Activated T-cell treated with anti-CD3 and anti-CD28 coated beads for 4 hours (primary cell): ENCODE results near the gene MINDY1.
A peak's percentile ranks its signal among the peaks of the same experiment; 100 is the strongest.

Source experiments
- DNase-seq: peaks from one replicate; pipeline ENCODE4 v3.0.0-alpha.2; 2020

The MINDY1 gene

DNA sequence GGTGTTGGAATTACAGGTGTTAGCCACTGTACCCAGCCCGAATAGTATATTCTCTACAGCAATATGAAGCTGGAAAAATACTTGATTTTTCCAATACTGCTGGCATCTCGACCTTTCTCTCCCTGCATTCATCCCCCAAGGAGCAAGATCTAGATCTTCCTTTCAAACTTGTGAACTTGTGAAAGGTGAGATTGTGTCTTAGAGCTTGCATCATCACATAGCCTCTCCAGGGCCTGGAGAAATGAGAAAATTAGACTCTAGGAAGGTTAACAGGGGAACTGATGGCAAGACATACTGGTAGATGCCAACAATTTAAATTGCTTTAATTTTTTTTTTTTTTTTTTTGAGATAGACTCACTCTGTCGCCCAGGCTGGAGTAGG is 3.6 kb upstream of the MINDY1 start:
- no peak for DNase-seq

DNA sequence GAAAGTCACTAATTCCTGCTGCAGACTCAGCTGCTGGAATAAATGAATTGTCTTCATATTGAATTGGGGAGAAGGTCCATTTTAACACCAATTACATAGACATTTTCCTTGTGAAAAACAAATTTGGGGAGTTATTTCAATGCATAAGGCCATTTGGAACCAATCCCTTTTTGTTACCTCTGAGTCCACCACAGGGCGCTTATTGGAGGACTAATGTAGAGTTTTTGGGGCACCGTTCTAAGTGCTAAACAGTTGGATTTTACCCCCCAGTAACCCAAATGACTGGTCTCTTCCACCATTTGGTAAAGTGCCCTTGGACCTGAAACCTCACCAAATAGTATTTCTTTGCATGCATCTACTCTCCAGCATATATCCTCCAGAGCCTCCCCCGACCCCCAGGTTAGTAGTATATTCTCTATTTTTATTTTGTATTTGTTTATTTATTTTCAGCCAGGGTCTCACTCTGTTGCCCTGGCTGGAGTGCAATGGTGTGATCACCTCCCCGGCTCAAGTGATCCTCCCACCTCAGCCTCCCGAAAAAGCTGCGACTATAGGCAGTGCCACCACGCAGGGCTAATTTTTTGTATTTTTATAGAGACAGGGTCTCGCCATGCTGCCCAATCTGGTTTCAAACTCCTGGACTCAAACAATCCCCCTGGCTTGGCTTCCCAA is 3.1 kb upstream of the MINDY1 start:
- no peak for DNase-seq

DNA sequence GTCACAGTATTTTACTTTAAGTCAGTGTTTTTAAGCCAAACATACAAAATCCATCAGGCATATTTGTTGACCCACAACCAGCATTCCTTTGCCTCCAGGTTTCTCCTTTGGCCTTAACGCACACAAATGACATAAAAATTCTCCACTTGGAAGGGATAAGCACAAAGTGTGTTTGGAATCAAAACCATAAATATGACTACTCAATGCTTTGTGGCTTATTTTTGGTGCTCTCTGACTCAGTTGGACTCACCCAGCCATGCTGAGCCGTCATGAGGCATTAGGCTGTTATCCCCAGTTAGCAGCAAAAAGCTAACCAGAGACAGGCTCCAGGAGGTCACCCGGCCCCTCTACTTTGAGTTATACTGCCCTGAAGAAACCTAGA is 2.5 kb upstream of the MINDY1 start:
- DNase-seq, result no peak

DNA sequence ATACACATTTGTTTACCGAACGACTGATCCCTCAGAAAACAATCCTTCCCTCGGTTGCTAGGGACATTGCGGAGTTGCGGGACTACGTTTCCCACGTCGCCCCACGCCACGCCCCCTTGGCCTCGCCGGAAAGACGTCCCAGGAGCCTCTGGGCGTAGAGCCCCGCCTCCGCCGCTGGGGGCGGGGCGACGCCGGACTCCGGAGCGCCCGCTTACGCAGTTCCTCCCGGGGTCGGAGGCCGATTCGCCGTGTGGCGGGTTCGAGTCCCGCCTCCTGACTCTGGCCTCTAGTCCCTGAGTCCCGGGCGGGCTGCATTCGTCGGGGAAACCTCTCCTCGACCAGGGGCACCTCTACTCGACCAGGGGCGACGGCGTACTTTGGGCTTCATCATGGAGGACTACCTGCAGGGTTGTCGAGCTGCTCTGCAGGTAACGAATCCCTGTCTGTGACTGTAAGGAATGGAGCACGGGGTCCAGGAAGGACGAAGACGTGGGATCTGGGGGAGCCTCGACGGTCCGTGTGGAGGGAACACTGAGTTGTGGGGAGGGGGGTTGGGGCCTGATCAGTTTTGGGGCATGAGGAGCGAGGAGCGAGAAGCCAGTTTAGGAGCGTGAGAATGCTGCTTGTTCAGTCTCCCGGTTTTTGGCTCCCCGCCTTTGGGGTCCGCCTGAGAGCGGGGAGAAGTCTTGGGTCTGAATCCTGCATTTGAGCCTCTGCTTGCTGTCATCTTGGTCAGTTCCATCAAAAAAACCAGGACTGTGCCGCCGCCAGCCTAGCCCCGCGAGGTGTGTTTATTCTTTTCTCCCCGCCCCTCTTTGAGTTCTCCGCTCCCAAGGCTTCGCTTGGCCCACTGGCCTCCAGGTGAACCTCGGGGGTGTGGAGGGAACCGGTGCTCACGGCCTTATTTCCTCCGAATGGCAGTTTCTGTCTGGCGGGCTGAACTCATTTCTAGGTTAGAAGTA is 1.8 kb upstream of the MINDY1 start, which contains the start of gene PRUNE1:
Gene PRUNE1, plus strand, starts transcription at position 206 of the 962 bp plus-strand sequence. Its CDS starts 184 bp downstream, at position 390.
- DNase-seq, result peak; percentile 89

DNA sequence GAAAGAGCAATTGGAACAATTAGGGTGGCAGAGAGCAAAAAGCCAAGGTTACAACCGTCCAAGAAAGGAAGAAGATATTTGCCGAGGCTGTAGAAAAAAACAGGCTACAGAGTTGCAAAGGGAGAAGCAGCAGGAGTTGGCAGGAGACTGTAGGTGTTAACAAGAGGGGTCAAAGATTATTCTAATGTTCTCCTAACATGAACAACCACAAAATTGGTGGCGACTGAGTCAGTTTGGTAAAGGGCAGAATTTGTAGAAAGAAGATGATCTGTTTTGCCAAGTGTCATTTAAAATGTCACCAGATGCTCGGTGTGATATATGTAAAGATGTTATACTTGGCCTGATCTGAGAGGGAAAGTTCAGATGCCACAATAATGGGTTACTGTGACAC is 1.1 kb upstream of the MINDY1 start:
- DNase-seq, result no peak

DNA sequence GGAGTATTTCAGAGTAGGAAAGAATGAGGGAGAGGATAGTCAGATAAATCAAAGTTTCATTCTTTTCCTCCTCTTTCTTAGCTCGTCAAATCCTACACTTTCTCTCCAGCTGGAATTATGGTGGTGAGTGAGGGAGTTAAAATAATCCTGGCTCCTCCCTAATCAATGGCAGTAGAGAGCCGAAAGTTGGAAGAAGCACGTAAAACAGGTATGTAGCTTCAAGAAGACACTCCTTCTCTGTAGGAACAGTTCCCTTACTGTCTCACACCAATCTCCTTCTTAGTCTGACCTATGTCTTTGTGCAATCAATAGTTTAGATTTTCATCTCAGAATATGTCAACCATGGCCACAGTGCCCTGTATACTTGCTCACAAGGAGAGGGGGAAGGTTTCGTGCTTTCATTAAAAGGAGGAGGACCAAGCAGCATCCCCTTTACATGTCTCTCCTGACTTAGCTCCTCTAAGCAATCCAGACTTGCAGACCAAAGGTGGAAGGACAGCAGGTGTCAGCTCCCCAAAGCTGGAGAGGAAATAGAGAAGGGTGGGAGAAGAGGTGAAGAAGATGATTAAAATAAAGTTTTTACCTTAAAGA is 878 bp downstream of the MINDY1 start:
- DNase-seq, result no peak

DNA sequence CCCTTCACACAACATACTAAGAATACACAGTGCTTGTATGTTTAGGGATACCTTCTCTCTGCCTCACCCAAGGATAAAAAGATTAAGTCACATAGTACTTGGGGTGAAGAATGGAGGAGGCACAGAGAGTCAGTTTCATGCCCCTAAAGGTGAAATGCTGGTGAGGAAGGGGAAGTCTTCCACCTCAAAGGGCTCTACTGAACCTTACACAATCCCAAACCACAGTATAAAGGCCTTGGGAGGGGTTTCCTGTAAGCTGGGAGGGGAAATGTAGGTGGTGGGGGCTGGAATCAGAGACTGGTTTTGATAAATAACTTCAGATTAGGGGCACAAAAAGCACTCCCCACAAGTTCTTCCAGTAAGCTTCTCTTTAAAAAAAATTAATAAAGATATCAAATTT is 3.5 kb downstream of the MINDY1 start:
- no peak for DNase-seq

DNA sequence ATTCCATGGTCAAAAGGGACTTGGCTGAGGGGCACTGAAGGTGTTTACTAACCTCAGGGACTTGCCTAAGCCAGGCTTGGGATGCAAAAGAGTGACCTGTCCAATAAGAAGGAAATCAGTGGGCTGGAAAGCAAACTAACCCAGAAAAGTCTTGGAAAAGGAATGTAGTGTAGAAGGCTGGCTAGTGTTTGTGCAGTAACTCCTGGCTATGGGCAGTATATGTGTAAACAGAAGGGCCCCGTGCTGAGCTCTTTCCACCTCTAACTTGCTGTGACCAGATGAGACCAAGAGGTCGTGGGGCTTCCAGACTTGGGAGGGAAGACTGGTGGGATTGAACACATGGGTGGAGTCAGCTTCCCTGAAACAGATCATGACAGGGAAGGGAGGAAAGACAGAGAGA is 4.1 kb downstream of the MINDY1 start:
- DNase-seq, result no peak

DNA sequence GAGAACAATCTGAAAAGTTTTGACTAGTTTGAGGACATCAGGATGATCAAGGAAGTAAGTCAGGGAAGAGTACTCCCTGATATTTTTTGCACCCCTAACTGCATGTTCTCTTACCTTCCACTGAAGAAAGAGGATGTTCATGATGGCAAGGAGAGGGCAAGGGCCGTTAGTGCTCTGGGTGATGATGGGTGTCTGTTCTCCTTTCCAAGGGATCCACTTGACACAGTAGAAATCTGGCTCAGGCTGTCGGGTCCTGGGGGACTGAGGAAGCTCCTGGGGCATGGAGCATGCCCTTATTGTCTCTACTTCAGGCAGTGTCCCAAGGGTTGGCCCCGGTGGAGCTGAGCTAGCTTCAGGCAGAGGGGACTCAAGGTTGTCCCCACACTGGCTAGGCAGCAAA is 4.7 kb downstream of the MINDY1 start:
- DNase-seq, result no peak

DNA sequence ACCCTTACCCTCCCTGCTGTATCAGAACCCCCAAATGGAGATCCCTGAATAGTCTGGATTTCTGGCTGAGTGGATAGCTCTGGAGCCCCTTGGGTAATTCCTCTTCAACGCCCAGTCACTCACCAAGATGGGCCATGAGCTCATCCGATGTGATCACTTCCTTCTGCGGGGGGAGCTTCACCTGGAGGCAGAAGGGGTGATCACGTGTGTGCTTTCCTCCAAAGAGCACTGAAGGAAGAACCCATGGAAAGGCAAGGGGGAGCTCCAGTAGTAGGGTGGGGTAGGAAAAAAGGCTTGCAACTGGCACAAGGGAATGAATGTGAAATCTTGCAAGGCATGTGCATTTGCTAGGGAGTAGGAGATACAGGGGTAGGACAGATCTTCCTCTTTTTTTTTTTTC is 5.1 kb downstream of the MINDY1 start:
- DNase-seq, result no peak

DNA sequence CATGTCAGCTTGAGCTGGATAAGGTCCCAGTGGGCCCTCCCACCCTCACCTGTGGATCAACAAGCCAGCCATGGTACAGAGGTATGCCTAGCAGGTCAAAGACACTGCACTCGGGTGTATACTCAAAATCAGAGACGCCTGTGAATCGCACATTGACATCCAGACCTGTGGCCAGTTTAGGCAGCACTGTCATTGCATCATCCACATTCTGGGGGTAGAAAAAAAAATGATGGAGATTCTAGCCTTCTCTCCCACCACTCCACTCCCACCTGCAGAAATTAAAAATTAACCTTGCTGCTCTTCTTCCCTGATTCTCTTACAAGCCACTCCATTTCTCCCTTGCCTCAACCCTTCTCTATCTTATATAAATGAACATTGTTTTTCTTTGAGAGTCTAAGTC is 6.3 kb downstream of the MINDY1 start:
- DNase-seq, result no peak

DNA sequence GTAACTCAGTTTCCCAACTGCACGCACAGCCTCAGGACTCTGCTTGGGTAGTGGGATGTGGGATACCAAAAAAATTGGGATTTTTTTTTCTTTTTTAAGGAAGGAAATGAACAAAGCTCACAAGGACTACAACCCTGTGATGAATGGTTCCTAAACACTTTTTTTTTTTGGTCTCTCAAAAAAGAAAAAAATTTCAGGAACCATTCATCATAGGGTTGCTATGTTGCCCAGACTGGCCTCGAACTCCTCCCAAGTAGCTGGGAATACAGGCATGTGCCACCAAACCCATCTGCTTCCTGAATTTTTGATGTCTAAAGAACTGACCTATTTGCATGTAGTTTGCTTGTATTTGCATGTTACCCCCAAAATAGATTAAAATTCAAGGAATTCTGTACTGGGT is 6.8 kb downstream of the MINDY1 start:
- DNase-seq, result no peak

DNA sequence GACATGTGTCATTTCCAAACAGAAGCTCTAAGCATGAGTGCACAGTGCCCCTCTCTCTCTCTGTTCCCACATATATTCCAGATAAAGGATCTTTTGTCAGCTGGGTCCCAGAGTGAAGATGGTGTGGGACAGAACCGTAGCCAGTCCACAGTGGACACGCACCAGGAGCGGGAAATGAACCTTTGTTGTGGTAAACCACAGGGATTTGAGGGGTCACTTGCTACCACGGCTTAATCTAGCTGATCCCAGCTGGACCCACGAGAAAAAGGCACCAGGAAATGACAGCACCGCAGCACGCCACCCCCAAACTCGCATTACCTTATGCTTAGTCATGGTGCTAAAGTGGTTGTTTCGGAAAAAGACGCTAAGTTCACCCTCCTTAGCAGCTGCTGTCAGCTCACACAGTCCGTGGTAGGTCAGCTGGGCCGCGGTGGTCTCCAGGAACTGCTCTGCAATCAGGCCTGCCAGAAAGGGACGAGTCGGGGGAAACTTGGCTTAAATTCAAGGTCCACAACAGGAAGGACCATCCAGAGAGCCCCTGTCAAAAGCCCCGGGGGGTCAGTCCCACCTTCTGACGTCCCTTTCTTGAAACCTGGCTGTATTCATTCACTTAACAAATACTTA is 7.5 kb downstream of the MINDY1 start:
- DNase-seq, result no peak

DNA sequence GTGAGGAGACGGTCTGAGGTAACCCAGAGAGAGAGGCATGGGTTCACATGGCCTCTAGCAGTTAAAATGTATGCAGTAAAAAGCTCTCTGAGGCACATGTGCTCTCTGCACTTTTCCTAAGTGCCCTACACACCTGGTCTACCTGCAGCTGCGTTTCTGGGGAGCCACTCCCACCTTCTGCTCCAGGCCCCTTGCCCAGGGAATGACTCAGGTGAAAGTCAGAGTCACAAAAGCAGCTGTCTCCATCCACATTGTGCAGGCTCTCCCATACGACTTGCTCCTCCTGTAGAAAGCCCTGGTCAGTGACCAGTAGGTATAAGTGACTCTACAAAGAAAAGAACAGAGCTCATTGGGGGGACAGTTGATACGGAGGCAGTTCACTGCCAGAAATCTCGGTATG is 8.8 kb downstream of the MINDY1 start:
- DNase-seq, result no peak

DNA sequence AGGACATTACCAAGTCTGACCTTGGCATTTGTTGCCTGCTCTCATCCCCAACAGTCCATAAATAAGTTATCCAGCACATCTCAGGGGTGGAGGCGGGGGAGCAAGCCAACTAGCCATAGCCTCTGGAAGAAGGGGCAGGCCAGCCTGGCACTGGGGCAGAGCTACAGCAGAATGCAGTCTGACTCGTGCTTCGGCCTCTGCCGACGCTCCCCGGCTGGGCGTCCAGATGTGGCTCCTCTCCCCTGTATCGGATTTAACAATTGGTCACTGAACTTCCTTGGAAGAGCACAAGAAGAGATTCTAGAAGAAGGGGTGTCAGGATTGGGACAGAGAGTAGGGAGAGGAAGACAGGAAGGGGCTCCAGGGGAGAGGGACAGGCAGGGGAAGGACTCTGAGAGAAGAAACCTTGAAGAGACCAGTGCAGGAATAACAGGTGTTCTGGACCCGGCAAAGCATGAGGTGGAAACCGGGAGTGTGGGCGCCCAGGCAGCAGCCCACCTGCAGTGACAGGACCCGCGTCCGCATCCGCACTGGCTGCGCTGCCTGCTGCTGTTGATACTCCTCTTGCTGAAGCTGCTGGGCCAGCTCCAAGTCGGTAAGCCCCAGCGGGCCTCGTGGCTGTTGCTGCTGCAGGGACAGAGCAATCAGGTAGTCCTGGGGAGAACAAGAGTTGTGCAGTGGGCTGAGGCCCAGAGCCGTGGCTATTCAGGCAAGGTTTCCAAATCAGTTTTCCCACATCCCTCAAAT is 9.4 kb downstream of the MINDY1 start:
- DNase-seq, result no peak

DNA sequence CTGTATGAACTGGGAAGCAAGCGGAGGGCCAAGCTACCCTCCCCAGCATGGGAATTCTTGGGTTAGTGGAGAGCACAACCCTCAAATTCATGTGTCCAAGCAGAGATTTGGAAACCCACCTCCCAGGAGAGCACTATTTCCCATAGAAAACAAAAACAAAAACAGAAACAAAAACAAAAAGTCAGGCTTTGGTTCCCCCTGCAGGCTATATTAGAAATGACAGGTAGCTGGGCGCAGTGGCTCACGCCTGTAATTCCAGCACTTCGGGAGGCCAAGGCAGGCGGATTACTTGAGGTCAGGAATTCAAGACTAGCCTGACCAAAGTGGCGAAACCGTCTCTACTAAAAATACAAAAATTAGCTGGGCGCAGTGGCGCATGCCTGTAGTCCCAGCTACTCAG is 10.8 kb downstream of the MINDY1 start:
- no peak for DNase-seq

DNA sequence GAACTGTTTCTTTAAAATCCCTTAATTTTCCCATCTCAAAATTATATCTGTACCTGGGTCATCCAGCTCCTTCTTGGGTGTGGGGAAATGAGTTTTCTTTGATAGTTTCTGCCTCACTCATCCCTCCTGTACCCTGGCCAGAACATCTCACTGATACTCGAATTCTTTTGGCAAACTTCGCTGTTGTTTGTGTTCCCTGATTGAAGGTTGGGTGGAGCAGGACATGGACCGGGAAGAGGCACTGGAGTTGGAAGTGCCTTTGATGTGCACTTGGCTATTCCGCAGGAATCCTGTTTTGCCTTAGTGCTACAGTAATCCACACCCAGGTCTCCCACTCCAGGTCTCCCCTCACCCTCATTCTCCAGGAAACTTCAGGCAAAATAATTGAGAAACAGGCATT is 11.2 kb downstream of the MINDY1 start:
- no peak for DNase-seq

DNA sequence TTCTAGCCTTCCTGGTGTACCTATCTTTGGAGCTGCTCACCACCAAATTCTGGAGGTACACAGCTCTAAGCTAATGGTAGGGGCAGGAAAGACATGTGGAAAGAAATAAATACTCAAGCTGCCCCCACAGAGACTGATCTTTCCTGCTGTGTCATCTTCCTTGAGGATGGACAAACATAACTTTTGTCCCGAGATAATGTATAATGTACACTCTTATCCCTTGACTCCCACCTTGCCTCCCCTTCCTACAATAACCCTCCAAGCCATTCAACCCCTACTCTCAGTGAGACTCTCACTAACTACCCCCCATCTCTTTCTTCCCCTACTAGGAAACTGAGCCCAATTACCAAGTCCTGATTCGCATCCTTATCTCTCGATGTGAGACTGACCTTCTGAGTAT is 12.5 kb downstream of the MINDY1 start:
- DNase-seq, result no peak

DNA sequence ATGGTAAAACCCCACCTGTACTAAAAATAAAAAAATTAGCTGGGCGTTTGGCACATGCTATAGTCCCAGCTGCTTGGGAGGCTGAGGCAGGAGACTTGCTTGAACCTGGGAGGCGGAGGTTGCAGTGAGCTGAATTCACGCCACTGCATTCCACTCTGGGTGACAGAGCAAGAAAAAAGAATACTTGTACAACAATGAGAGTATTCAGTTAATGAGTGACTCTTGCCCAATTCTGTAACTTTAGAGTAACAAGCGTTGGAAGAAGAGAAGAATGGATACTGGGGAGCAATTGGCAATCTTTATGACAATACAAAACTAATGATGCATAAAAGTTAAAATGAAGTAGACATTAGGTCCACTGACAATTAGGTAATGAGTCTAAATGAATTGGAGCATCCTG is 14.1 kb downstream of the MINDY1 start:
- DNase-seq, result no peak

DNA sequence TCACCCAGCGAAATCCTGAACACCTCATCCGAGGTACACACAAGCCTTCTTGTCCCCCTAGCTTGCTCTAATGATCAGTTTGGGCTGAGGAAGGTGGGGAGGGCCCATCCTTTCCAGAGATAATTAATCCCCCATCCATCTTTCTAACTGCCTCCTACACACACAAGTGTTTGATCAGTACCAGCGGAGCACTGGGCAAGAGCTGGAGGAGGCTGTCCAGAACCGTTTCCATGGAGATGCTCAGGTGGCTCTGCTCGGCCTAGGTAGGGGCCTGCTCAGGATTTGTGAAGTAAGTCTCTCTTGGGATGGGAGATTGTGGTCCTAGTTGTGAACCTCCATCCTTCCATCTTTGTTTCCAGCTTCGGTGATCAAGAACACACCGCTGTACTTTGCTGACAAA is 18.8 kb downstream of the MINDY1 start:
- no peak for DNase-seq

DNA sequence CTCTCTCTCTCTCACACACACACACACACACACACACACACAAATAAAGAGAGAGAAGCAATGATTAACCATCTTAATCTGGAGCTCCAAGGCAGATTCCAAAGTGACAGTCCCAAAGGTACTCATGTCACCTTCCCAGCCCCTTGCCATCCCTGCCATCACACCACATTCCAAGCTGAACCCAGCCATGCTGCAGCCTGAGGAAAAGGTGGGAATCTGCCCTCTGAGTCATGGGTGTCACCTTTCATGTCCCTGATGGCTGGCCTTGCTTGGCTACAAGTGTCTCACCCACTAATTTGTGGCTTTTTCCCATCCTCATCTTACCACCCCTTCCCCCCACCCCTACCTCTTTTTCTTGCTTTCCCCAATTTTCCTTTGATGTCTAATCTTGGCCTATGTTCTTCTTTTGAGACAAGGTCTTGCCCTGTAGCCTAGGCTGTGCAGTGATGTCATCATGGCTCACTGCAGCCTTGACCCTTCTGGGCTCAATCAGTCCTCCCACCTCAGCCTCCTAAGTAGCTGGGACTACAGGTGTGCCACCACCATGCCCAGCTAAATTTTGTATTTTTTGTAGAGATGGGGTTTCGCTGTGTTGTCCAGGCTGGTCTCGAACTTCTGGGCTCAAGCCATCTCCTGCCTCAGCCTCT is 21.4 kb downstream of the MINDY1 start:
- DNase-seq, result no peak
